ENCODE data around the gene GLIS1. TPM values are rescaled to one million over a fixed set of nuclear protein-coding genes. Genes with fewer than 3 reads are reported as not detected.

GLIS1 gene
- total and polyA plus RNA-seq, 4 donors, result 0.50 to 3.8 (median 1.4) TPM

DNA sequence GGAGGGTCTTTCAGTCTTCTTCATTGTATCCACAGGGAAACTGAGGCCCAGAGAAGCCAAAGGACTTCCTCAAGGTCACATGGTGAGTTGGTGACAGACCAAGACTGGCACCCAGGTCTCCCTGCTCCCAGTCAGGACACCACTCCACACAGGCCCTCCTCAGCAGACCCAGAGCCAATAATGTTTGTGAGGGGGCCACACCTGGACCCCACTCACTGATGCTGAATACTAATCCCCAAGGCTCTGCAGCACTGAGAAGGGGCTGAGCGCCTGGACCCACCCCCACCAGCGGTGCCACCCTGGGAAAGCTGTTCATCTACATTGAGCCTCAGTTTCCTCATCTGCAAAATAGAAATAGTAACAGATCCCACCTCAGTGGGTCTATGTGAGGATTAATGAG, 79.5 kb downstream of the GLIS1 start:
- whole genome bisulfite sequencing (ENCODE audit: insufficient coverage), result 83% methylated on average over 1 of the region's 2 CpGs
- Histone ChIP-seq H3K36me3 (ENCODE audit: control insufficient read depth, insufficient read depth, low read length) (no peaks in the 10 kb centered on the region), H3K27me3 (ENCODE audit: control insufficient read depth, insufficient read depth, low read length) (no peaks in the 10 kb centered on the region)

DNA sequence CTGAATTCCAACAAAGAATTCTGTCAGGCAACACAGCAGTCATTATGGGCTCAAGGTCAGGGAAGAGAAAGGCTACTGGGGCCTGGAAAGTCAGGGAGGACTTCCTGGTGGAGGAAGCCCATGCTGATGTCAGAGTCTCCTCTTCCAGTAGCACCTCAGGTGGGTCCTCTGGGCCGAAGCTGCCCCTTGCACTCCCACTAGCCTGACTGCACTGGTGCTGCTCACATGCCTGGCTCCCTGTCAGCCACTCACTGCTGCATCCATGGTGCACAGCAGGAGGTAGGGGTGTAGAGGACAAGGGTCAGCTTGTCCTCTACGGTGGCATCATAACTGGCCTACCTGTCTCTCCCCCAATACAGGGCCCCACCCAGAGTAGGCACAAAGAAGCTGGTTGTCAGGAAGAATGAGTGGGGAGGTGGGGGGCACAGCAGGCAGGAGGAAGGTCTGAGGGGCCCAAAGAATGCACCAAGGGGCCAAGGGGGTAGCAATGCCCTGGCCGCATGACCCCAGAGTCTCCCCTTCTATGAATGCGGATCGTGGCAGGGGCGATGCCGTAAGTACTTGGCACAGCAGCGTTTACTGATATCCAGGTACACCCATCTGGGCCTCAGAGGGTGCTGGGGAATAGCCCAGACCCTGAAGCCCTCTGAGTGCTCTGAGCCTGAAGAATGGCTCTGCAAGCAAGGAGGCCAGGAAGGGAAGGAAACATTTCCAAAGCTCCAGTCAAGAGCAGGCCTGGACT, 80.3 kb downstream of the GLIS1 start:
- Histone ChIP-seq H3K36me3 (ENCODE audit: control insufficient read depth, insufficient read depth, low read length) (no peaks in the 10 kb centered on the region), H3K27me3 (ENCODE audit: control insufficient read depth, insufficient read depth, low read length) (no peaks in the 10 kb centered on the region), H3K4me1 (ENCODE audit: control insufficient read depth, insufficient read depth, low read length) (peaks cover 15% of the 10 kb centered on the region), H3K9me3 (ENCODE audit: control insufficient read depth, insufficient read depth, low read length) (no peaks in the 10 kb centered on the region), H3K27ac (ENCODE audit: low read depth, low read length) (no peak overlapping the region), H3K4me3 (ENCODE audit: low read depth, low read length) (no peak overlapping the region)
- 87% methylated on average over 7 of the region's 8 CpGs for WGBS (ENCODE audit: insufficient coverage)
- no peak for DNase-seq (ENCODE audit: low read depth in 4 of 6, low spot score in 6 of 6)

More for the DNA sequence above, 79.5 kb downstream of the GLIS1 start:
- DNase-seq (ENCODE audit: low read depth in 4 of 6, low spot score in 6 of 6), result no peak
- no peak overlapping the region for H3K27ac ChIP-seq (ENCODE audit: low read depth, low read length)
- peaks cover 20% of the 10 kb centered on the region for H3K4me1 ChIP-seq (ENCODE audit: control insufficient read depth, insufficient read depth, low read length)
- no peaks in the 10 kb centered on the region for H3K9me3 ChIP-seq (ENCODE audit: control insufficient read depth, insufficient read depth, low read length)
- no peak overlapping the region for H3K4me3 ChIP-seq (ENCODE audit: low read depth, low read length)

DNA sequence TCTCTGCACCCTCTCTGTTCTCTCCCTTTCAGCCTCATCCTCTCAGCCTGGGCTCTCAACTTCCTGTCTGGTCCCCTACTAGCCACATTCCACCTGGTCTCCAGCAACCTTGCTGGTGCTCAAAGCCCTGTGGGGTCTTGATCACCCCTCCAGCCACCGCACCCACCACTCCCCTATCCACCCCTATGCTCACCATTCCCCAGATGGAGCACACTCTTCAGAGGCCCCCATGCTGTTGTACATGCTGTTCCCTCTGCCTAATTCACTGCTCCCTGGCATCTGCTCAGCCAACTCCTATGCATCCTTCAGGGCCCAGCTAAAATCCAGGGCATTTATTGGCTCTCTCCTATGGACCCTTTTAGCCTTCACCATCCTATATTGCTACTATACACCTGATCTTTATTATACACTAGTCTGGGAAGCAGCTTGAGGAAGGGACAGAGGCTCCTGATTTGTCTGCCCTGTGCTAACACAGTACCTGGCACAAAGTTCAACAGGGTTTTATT, 81.0 kb downstream of the GLIS1 start:
- H3K4me3 ChIP-seq (ENCODE audit: low read depth, low read length), result no peak overlapping the region
- 100% methylated on average over 1 of the region's 1 CpG for WGBS (ENCODE audit: insufficient coverage)
- no peaks in the 10 kb centered on the region for H3K9me3 ChIP-seq (ENCODE audit: control insufficient read depth, insufficient read depth, low read length)
- no peak for DNase-seq (ENCODE audit: low read depth in 4 of 6, low spot score in 6 of 6)
- no peak overlapping the region for H3K27ac ChIP-seq (ENCODE audit: low read depth, low read length)
- H3K27me3 ChIP-seq (ENCODE audit: control insufficient read depth, insufficient read depth, low read length), result no peaks in the 10 kb centered on the region
- no peaks in the 10 kb centered on the region for H3K36me3 ChIP-seq (ENCODE audit: control insufficient read depth, insufficient read depth, low read length)
- H3K4me1 ChIP-seq (ENCODE audit: control insufficient read depth, insufficient read depth, low read length), result peaks cover 8% of the 10 kb centered on the region

DNA sequence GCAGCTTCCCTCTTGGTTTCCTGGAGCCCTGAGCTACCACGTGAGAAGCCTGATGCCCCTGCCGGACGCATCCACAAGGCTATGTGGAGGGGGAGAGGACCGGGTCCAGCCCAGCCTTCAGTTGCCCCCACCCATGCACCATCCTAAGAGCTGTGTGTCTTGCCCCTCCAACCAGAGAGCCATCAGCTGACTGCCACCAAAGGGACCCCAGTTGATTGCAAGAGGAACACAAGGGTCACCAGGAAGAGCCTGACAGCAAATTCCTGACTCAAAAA, 81.5 kb downstream of the GLIS1 start:
- Histone ChIP-seq H3K4me3 (ENCODE audit: low read depth, low read length) (no peak overlapping the region), H3K4me1 (ENCODE audit: control insufficient read depth, insufficient read depth, low read length) (peaks cover 7% of the 10 kb centered on the region), H3K36me3 (ENCODE audit: control insufficient read depth, insufficient read depth, low read length) (no peaks in the 10 kb centered on the region), H3K27me3 (ENCODE audit: control insufficient read depth, insufficient read depth, low read length) (no peaks in the 10 kb centered on the region), H3K9me3 (ENCODE audit: control insufficient read depth, insufficient read depth, low read length) (no peaks in the 10 kb centered on the region), H3K27ac (ENCODE audit: low read depth, low read length) (no peak overlapping the region)
- WGBS (ENCODE audit: insufficient coverage), result no CpG with 5 or more reads among the region's 4 CpGs
- no peak for DNase-seq (ENCODE audit: low read depth in 4 of 6, low spot score in 6 of 6)

DNA sequence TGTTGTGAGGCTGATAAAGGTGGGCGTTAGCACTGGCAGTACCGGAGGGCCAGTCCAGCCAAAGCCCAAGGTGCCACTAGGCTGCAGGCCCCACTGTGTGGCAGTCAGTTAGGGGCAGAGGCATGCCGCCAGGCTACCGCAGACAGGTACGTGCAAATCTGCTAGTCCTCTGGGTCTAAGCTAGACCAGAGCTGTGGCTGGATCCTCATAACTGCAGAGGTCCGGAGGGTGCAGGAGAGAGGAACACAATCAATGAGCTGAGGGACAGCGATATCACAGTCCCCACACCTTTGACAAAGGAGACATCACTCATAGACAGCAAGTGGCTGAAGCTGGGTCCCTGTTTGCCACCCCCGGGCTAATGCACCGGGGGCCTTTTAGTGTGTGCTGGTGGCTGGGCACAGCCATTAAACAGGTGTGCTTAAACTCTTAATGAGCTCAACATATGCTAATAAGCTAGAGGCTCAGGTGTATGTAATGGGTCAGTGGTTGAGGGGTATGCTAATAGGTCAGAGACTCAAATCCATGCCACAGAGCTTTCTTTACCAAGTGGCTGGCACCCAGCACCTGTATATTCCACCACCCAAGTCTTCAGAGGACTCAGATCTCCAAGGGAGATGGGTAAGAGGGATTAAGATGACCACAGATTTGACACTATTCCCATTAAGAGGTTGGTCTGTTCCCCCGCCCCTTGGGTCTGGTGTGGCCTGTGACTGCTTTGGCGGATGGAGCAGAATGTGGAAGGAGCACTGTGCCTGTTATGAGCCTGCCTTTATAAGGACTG, 82.0 kb downstream of the GLIS1 start:
- Histone ChIP-seq H3K27me3 (ENCODE audit: control insufficient read depth, insufficient read depth, low read length) (no peaks in the 10 kb centered on the region), H3K4me3 (ENCODE audit: low read depth, low read length) (no peak overlapping the region), H3K36me3 (ENCODE audit: control insufficient read depth, insufficient read depth, low read length) (no peaks in the 10 kb centered on the region), H3K27ac (ENCODE audit: low read depth, low read length) (no peak overlapping the region), H3K9me3 (ENCODE audit: control insufficient read depth, insufficient read depth, low read length) (no peaks in the 10 kb centered on the region), H3K4me1 (ENCODE audit: control insufficient read depth, insufficient read depth, low read length) (peaks cover 7% of the 10 kb centered on the region)
- WGBS (ENCODE audit: insufficient coverage), result 84% methylated on average over 11 of the region's 11 CpGs
- no peak for DNase-seq (ENCODE audit: low read depth in 4 of 6, low spot score in 6 of 6)

DNA sequence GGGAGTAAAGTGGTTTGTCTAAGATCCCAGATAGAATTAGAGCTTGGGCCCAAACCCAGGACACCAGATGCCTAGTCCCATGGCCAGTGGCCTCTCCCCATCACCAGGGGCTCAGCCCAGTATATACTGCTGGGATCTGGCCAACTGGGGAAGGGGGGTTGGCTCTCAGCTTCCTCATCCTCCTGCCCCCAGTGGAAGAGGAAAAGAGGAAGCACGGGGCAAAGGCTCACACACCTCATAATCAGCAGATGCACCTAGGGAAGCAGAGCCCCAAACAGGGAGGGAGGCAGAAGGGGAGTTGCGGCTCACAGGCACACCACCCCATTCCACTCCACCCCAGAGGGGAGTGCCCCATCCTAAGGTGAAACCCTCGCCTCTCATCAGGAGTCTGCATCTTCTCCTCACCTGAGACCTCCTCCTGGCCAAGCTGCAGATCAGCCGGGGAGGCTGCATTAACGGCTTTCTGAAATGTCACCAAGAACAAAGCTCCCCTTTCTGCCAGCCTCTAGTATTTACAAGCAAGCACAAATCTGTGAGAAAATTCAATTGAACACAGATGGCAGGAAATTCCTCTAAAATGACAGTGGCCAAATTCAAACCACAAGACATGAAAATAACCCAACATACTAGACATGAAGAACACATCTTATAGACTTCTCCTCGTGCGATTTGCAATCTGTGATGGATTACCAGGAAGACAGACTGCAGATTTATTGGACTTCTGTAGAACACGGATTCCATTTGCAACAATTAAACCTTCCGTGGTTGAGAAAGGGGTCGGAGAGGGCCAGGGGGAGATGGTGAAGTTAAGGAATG, 82.8 kb downstream of the GLIS1 start:
- WGBS (ENCODE audit: insufficient coverage), result 24% methylated on average over 8 of the region's 10 CpGs
- no peak overlapping the region for H3K27ac ChIP-seq (ENCODE audit: low read depth, low read length)
- no peaks in the 10 kb centered on the region for H3K9me3 ChIP-seq (ENCODE audit: control insufficient read depth, insufficient read depth, low read length)
- no peak overlapping the region for H3K4me3 ChIP-seq (ENCODE audit: low read depth, low read length)
- H3K27me3 ChIP-seq (ENCODE audit: control insufficient read depth, insufficient read depth, low read length), result no peaks in the 10 kb centered on the region
- peak in 2 of 6 donors; percentile 66 to 73 for DNase-seq (ENCODE audit: low read depth in 4 of 6, low spot score in 6 of 6)
- H3K36me3 ChIP-seq (ENCODE audit: control insufficient read depth, insufficient read depth, low read length), result no peaks in the 10 kb centered on the region
- H3K4me1 ChIP-seq (ENCODE audit: control insufficient read depth, insufficient read depth, low read length), result peaks cover 7% of the 10 kb centered on the region

DNA sequence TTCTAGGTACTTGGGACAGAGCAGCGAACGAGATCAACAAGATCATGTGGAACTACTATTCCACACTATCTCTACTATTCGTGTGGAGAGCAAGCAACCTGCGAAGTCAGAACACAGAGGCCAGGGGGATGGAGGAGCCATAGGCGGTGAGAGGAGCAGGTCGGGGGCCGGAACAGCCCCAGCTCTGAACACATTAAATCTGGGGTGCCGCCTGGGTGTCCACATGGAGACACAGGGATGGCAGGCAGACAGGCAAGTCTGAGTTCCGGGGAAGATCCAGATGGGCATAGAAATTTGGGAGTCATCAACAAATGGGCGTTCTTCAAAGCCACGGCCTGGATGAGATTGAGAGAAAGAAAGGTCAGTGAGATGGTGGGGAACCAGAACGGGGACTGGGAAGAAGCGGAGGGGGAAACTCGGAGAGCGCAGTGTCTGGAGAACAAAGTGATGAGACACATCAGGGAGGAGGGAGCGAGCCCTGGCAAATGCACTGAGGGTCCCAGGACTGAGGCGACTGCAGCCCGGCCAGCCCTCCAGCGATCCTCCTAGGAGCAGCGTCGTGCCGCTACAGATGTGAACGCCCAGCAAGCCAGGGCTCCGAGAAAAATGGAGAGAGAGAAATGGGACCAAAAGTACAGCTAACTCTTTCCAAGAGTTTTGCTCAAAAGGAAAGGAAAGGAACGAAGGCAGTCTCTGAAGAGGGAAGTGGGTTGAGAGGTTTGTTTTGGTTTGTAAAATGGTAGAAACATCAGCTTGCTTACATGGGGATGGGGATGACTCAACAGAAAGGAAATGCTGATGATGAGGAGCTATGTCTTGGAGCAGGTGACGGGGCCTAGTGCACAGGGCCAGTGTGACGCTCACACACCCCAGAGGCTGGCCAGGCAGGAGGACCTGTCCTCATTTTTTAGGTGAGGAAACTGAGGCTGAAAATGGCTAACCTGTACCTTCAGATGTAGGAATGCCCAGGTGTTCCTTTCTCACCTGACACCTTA, 84.5 kb downstream of the GLIS1 start:
- Histone ChIP-seq H3K27ac (ENCODE audit: low read depth, low read length) (no peak overlapping the region), H3K36me3 (ENCODE audit: control insufficient read depth, insufficient read depth, low read length) (no peaks in the 10 kb centered on the region), H3K4me3 (ENCODE audit: low read depth, low read length) (no peak overlapping the region), H3K27me3 (ENCODE audit: control insufficient read depth, insufficient read depth, low read length) (no peaks in the 10 kb centered on the region), H3K9me3 (ENCODE audit: control insufficient read depth, insufficient read depth, low read length) (no peaks in the 10 kb centered on the region), H3K4me1 (ENCODE audit: control insufficient read depth, insufficient read depth, low read length) (peaks cover 7% of the 10 kb centered on the region)
- WGBS (ENCODE audit: insufficient coverage), result 82% methylated on average over 23 of the region's 27 CpGs
- no peak for DNase-seq (ENCODE audit: low read depth in 4 of 6, low spot score in 6 of 6)

DNA sequence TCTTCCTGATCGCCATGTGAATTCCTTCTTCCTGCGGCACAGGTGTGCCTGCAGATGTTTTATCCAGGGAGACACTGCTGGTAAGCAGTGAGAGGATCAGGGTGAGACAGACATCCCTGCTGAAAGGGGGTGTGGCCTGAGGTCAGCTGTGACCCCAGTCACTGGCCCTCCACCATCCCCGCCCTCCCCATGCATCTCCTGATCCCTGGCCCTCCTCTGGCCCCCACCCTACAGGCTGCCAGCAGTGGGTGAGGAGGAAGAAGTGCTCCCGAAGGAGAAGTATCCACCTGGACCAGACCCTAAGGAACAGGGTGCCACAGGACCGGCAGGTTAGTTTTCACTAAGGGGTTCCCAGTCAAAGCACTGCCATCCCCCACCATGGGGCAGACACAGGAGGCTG, 85.3 kb downstream of the GLIS1 start:
- no peaks in the 10 kb centered on the region for H3K27me3 ChIP-seq (ENCODE audit: control insufficient read depth, insufficient read depth, low read length)

DNA sequence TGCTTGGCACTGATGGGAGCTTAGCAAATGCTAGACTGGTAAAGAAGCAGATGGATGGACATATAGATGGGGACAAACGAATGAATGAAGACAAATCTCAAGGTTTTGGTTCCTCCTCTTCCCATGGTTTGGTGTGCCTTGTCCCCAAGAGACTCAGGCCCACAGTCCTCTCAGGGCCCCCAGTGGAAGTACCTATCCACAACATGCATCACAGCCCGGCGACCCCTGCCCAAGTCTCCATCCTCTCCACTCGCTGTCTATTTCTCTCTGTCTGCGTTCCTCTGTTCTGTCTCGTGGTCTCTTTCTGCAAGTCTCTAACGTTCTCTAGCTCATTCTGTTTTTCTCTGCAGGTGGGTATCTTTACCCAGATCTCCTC, 85.8 kb downstream of the GLIS1 start:
- 80% methylated on average over 7 of the region's 7 CpGs for WGBS (ENCODE audit: insufficient coverage)
- no peak for DNase-seq (ENCODE audit: low read depth in 4 of 6, low spot score in 6 of 6)
- Histone ChIP-seq H3K4me3 (ENCODE audit: low read depth, low read length) (no peak overlapping the region), H3K4me1 (ENCODE audit: control insufficient read depth, insufficient read depth, low read length) (peaks cover 7% of the 10 kb centered on the region), H3K27me3 (ENCODE audit: control insufficient read depth, insufficient read depth, low read length) (no peaks in the 10 kb centered on the region), H3K36me3 (ENCODE audit: control insufficient read depth, insufficient read depth, low read length) (no peaks in the 10 kb centered on the region), H3K9me3 (ENCODE audit: control insufficient read depth, insufficient read depth, low read length) (no peaks in the 10 kb centered on the region), H3K27ac (ENCODE audit: low read depth, low read length) (no peak overlapping the region)

More for the DNA sequence above, 85.3 kb downstream of the GLIS1 start:
- Histone ChIP-seq H3K9me3 (ENCODE audit: control insufficient read depth, insufficient read depth, low read length) (no peaks in the 10 kb centered on the region), H3K36me3 (ENCODE audit: control insufficient read depth, insufficient read depth, low read length) (no peaks in the 10 kb centered on the region), H3K4me3 (ENCODE audit: low read depth, low read length) (no peak overlapping the region), H3K4me1 (ENCODE audit: control insufficient read depth, insufficient read depth, low read length) (peaks cover 7% of the 10 kb centered on the region), H3K27ac (ENCODE audit: low read depth, low read length) (no peak overlapping the region)
- 71% methylated on average over 1 of the region's 5 CpGs for WGBS (ENCODE audit: insufficient coverage)
- no peak for DNase-seq (ENCODE audit: low read depth in 4 of 6, low spot score in 6 of 6)
